Spleen (tissue), 11 donors: Measurements from ENCODE around the gene SGIP1. TPM values are rescaled to one million over a fixed set of nuclear protein-coding genes. Genes with fewer than 3 reads are reported as not detected.

Source experiments
- DNase-seq: peaks from one replicate; pipeline ENCODE4 v3.0.0-alpha.2; 2020
- H3K27ac ChIP-seq, 8 donors: fragments of 200-600 bp; sonication (generic) in 7 of 8; 1 replicate in 4 of 8; 2 replicates in 4 of 8; pipeline versions ENCODE4 v1.5.0 to v1.8.0; 2016 to 2021; ENCODE audit warnings: inconsistent platforms in 4 of 8, mild to moderate bottlenecking in 4 of 8, moderate library complexity in 1 of 8
- H3K27me3 ChIP-seq, 7 donors: fragments of 200-600 bp; sonication (generic) in 6 of 7; replicated peaks in 1 of 7; 1 replicate in 4 of 7; 2 replicates in 3 of 7; pipeline versions ENCODE4 v1.5.0 to v1.8.0; 2016 to 2021; ENCODE audit warnings: inconsistent platforms in 3 of 7, mild to moderate bottlenecking in 1 of 7
- H3K36me3 ChIP-seq, 6 donors: fragments of 200-600 bp; sonication (generic) in 5 of 6; 1 replicate in 4 of 6; 2 replicates in 2 of 6; pipeline versions ENCODE4 v1.5.0 to v1.8.0; 2016 to 2021; ENCODE audit warnings: inconsistent platforms in 2 of 6
- H3K4me1 ChIP-seq, 6 donors: fragments of 200-600 bp; sonication (generic) in 5 of 6; 1 replicate in 3 of 6; 2 replicates in 3 of 6; pipeline versions ENCODE4 v1.5.0 to v1.8.0; 2016 to 2021; ENCODE audit warnings: inconsistent platforms in 3 of 6
- H3K4me3 ChIP-seq, 8 donors: fragments of 200-600 bp; sonication (generic) in 7 of 8; 1 replicate in 4 of 8; 2 replicates in 4 of 8; pipeline versions ENCODE4 v1.5.0 to v1.8.0; 2016 to 2021; ENCODE audit warnings: inconsistent platforms in 4 of 8, mild to moderate bottlenecking in 4 of 8, moderate library complexity in 2 of 8
- H3K9me3 ChIP-seq, 8 donors: fragments of 200-600 bp; sonication (generic) in 7 of 8; 1 replicate in 4 of 8; 2 replicates in 4 of 8; pipeline versions ENCODE4 v1.5.0 to v1.8.0; 2016 to 2021; ENCODE audit warnings: inconsistent platforms in 4 of 8
- CTCF ChIP-seq, 11 experiments: fragments of 200-600 bp in 7 of 11; fragments of 450-650 bp in 4 of 11; sonication (generic) in 4 of 11; IDR thresholded peaks in 8 of 11; conservative IDR thresholded peaks in 3 of 11; 1 replicate in 7 of 11; 2 replicates in 4 of 11; pipeline versions ENCODE4 v1.4.0 to v1.8.0; 2016 to 2021; ENCODE audit warnings: antibody characterized with exemption in 11 of 11, inconsistent platforms in 4 of 11, mild to moderate bottlenecking in 1 of 11
- POLR2A ChIP-seq, 3 donors: fragments of 450-650 bp; IDR thresholded peaks; one replicate each; pipeline ENCODE4 v1.5.1; 2017; ENCODE audit warnings: antibody characterized with exemption in 3 of 3, mild to moderate bottlenecking in 1 of 3
- POLR2AphosphoS5 ChIP-seq, 3 donors: sonication (generic); formaldehyde crosslinking; IDR thresholded peaks; one replicate each; pipeline ENCODE4 v1.5.1; 2017; ENCODE audit warnings: antibody characterized with exemption in 3 of 3
- WGBS, 5 donors: extraction: QIAGEN DNeasy Blood & Tissue Kit in 3 of 5; methylation state at CpG; one replicate each; pipeline versions ENCODE4 v1.1.5 to v1.1.7; 2013 to 2018; 5-methylcytosine and 5-hydroxymethylcytosine counted together
- intact Hi-C: fragments of 100-400 bp; cut with DNase I; formaldehyde crosslinking; loops from one replicate; pipeline ENCODE4 v1.15.0; 2023; ENCODE audit warnings: low total_unique reads
- polyA plus RNA-seq, 3 donors: library from polyadenylated mRNA; stranded (reverse); fragments of 200-250 nt; gene quantifications; one replicate each; pipeline ENCODE4 v1.2.1, GENCODE V29; 2013
- total RNA-seq, 7 donors: library from RNA; depleted of rRNA in 3 of 7; stranded (reverse); fragments of >200 nt in 3 of 7; fragmentation: NEBNext Ultra II Directional in 4 of 7; extraction: Animal tissue kit (Norgen Biotek cat#: 25700) in 4 of 7; gene quantifications; one replicate each; pipeline versions ENCODE4 v1.1.0 to v1.2.1, GENCODE V29; 2016 to 2021
- donor health status: healthy with polysubstance abuse.
- donor health status: DM: no; HTN: no; CAD: no; lungs with moderate emphysema.
- donor health status: DM: no; HTN: no; CAD: no.
- donor health status: Bipolar disorder and iron deficiency.
- donor health status: healthy.
- donor health status: DM: no; HTN: no; CAD: no.
- donor health status: DM: yes; HTN: yes; CAD: no.

Gene SGIP1
- total and polyA plus RNA-seq, 10 donors: 0.13 to 1.6 (median 0.74) TPM; not detected in 2

- Histone ChIP-seq H3K4me1 (no peaks in the 10 kb centered on the region), H3K27ac (no peak overlapping the region), H3K4me3 (no peak overlapping the region), H3K27me3 (no peaks in the 10 kb centered on the region), H3K36me3 (no peaks in the 10 kb centered on the region), H3K9me3 (no peaks in the 10 kb centered on the region)
- TF ChIP-seq POLR2AphosphoS5 (IDR thresholded peaks at IDR 0.05) (no peak), POLR2A (IDR thresholded peaks at IDR 0.05) (no peak), CTCF (IDR thresholded peaks at IDR 0.05 in 8 of 11, conservative IDR thresholded peaks at IDR 0.05 in 3 of 11) (no peak)
- DNase-seq: no peak
- intact Hi-C loops: no loop called here
Measured at GRCh38 chr1:66685265-66685664, 151.3 kb downstream of the SGIP1 start.

- Histone ChIP-seq H3K4me3 (no peak overlapping the region), H3K27me3 (no peaks in the 10 kb centered on the region), H3K36me3 (no peaks in the 10 kb centered on the region), H3K9me3 (no peaks in the 10 kb centered on the region), H3K27ac (no peak overlapping the region), H3K4me1 (no peaks in the 10 kb centered on the region)
- 90 to 98% (median 94%) methylated on average over 1 of the region's 1 CpG for WGBS, 5 donors
- intact Hi-C loops: no loop called here
- TF ChIP-seq CTCF (IDR thresholded peaks at IDR 0.05 in 8 of 11, conservative IDR thresholded peaks at IDR 0.05 in 3 of 11): no peak
- no peak for TF ChIP-seq POLR2A (IDR thresholded peaks at IDR 0.05)
- TF ChIP-seq POLR2AphosphoS5 (IDR thresholded peaks at IDR 0.05): no peak
- no peak for DNase-seq
Measured at GRCh38 chr1:66685670-66686069, 151.7 kb downstream of the SGIP1 start.

- H3K9me3 ChIP-seq: no peaks in the 10 kb centered on the region
- no peaks in the 10 kb centered on the region for H3K36me3 ChIP-seq
- no peaks in the 10 kb centered on the region for H3K27me3 ChIP-seq
- no peak overlapping the region for H3K27ac ChIP-seq
- no peak for DNase-seq
- intact Hi-C loops: no loop called here
- H3K4me3 ChIP-seq: no peak overlapping the region
- H3K4me1 ChIP-seq: no peaks in the 10 kb centered on the region
- WGBS, 5 donors: 83 to 94% (median 85%) methylated on average over 3 of the region's 3 CpGs
- no peak for TF ChIP-seq POLR2AphosphoS5 (IDR thresholded peaks at IDR 0.05)
- TF ChIP-seq POLR2A (IDR thresholded peaks at IDR 0.05): no peak
- TF ChIP-seq CTCF (IDR thresholded peaks at IDR 0.05 in 8 of 11, conservative IDR thresholded peaks at IDR 0.05 in 3 of 11): no peak
Measured at GRCh38 chr1:66686406-66686805, 152.5 kb downstream of the SGIP1 start.

- TF ChIP-seq CTCF (IDR thresholded peaks at IDR 0.05 in 8 of 11, conservative IDR thresholded peaks at IDR 0.05 in 3 of 11): no peak
- TF ChIP-seq POLR2AphosphoS5 (IDR thresholded peaks at IDR 0.05): no peak
- no peak for TF ChIP-seq POLR2A (IDR thresholded peaks at IDR 0.05)
- H3K27ac ChIP-seq: no peak overlapping the region
- no peaks in the 10 kb centered on the region for H3K4me1 ChIP-seq
- no peaks in the 10 kb centered on the region for H3K36me3 ChIP-seq
- no peak for DNase-seq
- no peaks in the 10 kb centered on the region for H3K9me3 ChIP-seq
- H3K4me3 ChIP-seq: no peak overlapping the region
- WGBS, 5 donors: 81 to 94% (median 84%) methylated on average over 2 of the region's 2 CpGs
- intact Hi-C loops: no loop called here
- H3K27me3 ChIP-seq: no peaks in the 10 kb centered on the region
Measured at GRCh38 chr1:66687358-66687757, 153.4 kb downstream of the SGIP1 start.
